Cardiac septum (tissue), 1 donor: Measurements from ENCODE around the gene AHSG. TPM values are rescaled to one million over a fixed set of nuclear protein-coding genes. Genes with fewer than 3 reads are reported as not detected.

Experiments used
- DNase-seq: peaks from one replicate; pipeline ENCODE4 v3.0.0-alpha.2; 2020; ENCODE audit warnings: low spot score
- intact Hi-C: fragments of 100-400 bp; cut with DNase I; formaldehyde crosslinking; loops from one replicate; pipeline ENCODE4 v1.14.0; 2022
- total RNA-seq: library from RNA; stranded (reverse); fragmentation: NEBNext Ultra II Directional; extraction: Animal tissue kit (Norgen Biotek cat#: 25700); gene quantifications from one replicate; pipeline ENCODE4 v1.2.1, GENCODE V29; 2021
- donor health status: DM: no; HTN: no; CAD: no.

The AHSG gene
- total RNA-seq, 1 donor from 2014 or later: not detected

GRCh38 chr3:186665625-186666188, 52.8 kb downstream of the AHSG start, which contains the start of gene HRG:
Gene HRG (plus strand): TSS chr3:186666014. CDS start chr3:186666032, 18 bp downstream.
- DNase-seq: no peak
- intact Hi-C loops: no loop called here

GRCh38 chr3:186668426-186668825, 55.6 kb downstream of the AHSG start:
- intact Hi-C loops: no loop called here
- no peak for DNase-seq

GRCh38 chr3:186669378-186670084, 56.7 kb downstream of the AHSG start:
- no peak for DNase-seq
- intact Hi-C loops: no loop called here

- no peak for DNase-seq
- intact Hi-C loops: no loop called here
These were observed 57.3 kb downstream of the AHSG start for GRCh38 chr3:186670155-186670554.

Other genes with a start within 250 kb of the AHSG start
- gene CRYGS, start 68.7 kb upstream of the AHSG start, total RNA-seq: 1.8 TPM
- gene TBCCD1, start 45.7 kb upstream of the AHSG start, total RNA-seq: 7.8 TPM
- 34.3 TPM for gene DNAJB11, start 42.3 kb upstream of the AHSG start, total RNA-seq
- not detected for gene FETUB, start 27.3 kb downstream of the AHSG start, total RNA-seq
- not detected for gene HRG, start 53.0 kb downstream of the AHSG start, total RNA-seq
- not detected for gene KNG1, start 104.3 kb downstream of the AHSG start, total RNA-seq
- 361 TPM for gene EIF4A2, start 170.5 kb downstream of the AHSG start, total RNA-seq
- gene RFC4, start 193.4 kb downstream of the AHSG start, total RNA-seq: 6.4 TPM
- 1.5 TPM for gene ADIPOQ, start 229.7 kb downstream of the AHSG start, total RNA-seq